DMS79 (cell line): ENCODE measurements around the gene KAZN.
"Not testable (repeated sequence)": the region's sequence is repeated elsewhere in the genome, so short reads cannot be mapped to it uniquely, and the experiment has no call there.

Experiments
- DNase-seq: peaks from one replicate; lab custom pipeline; 2025; lab: John Stamatoyannopoulos, UW

Gene KAZN

DNA sequence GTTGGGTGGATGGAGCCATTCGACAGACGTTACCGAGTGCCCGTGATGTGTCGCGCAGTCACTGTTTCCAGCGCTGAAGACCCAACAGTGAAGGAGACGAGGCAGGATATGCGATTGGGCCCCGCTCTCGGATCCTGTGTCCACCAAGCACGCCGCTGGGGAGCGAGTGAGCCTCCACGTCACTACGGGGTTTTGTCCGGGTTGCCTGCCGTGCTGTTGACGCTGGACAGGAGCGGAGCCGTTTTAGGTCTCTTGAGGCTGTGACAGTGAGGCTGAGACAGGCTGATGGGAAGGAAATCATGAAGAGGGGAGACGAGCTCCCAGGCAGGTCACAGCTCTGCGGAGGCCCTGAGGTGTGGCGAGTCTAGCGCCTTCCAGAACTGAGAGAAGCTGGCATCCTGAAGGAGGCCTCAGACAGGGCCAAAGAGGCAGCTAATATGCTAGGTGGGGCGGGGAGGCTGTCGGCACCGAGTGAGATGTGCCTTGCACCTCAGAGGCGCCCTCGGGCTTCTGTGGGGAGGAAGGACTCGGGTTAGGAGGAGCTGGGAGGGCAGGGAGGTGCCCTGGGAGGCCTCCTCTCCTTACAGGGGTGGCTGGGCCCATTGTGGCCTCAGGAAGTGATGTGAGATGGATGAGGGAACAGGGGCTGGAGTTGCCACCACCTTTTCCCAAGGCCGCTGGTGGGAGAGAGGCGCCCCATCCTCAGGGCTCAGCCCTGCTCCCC is 359.1 kb downstream of the KAZN start:
- DNase-seq: no peak

DNA sequence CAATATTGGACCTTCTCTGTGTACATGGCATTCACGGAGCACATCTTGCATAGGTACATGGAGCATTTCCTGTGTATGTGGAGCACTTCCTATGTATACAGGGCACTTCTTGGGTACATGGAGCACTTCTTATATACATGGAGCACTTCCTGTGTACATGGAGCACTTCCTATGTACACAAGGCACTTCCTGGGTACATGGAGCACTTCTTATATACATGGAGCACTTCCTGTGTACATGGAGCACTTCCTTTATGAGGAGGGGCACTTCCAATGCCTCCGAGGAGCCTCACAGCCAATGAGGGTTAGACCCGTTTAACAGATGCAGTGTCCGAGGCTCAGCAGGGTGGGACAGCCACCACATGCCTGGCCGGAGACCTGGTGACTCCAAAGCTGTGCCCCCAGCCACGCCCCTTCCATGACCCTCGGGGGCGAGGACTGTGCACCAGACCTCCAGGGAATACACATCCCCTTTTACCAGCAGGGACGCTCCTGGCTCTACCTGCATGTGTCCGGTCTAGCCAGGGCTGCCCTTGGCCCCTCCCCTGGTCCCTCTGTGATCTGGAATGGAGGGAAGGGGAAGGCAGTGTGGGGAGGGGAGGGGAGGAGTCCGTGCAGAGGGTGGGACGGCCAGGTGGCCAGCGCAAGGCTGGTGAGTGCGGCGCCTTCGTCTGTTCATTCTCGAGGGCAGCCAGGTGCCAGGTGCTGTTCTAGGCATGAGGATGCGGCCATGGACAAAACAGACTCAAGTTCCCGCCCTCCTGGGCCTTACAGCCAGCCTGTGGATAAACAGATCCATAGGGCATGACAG is 360.0 kb downstream of the KAZN start:
- no peak for DNase-seq

DNA sequence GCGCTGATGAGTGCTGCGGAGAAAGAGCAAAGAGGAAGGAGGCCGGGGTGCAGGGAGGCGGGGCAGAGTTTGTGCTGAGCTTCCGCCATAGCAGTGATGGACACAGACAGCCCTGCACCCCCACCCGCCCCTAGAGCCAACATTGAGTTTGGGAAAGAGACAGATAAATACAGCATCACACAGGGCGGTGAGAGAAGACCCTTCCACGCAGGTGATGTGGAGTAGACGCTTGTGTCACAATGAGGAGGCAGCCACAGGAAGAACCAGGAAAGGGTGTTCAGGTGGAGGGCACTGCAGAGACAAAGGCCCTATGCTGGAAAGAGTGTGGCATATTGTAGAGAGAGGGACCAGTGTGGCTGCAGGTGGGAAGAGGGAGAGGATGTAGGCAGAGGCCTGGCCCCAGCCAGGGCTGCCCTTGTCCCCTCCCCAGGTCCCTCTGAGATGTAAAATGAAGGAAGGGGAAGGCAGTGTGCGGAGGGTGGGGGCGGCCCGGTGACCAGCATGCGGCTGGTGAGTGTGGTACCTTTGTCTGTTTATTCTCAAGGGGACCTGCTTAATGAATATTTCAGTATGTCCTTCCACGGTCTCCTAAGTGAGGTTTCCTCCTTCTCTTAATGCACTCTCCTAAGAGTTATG is 360.7 kb downstream of the KAZN start:
- no peak for DNase-seq

DNA sequence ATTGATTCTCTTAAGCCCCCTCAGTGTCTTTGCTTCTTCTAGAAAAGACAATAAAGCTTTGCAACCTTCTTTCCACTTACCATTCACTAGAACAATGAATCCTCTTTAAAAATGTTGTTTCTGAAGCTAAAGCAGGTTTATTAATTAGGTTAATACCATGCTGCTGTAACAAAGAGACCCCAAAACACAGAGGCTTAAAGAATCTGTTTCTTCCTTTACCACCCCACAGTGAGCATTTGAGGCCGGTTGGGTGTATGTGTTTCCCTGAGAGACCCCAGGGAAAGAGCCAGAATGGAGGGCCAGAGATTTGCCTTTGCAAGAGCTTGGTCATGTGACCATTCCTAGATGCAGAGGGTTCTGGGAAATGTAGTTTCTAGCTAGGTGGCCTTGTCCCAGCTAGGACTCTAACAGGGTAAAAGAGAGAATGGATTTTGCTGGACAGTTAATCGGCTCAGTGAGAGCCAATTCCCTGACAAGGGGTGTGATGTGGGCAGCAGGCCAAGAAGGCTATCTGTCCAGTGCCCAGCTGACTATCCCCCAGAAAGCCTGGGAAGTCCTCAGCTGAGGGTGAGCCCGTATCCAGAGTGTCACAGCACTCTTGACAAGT is 363.3 kb downstream of the KAZN start:
- DNase-seq: no peak

DNA sequence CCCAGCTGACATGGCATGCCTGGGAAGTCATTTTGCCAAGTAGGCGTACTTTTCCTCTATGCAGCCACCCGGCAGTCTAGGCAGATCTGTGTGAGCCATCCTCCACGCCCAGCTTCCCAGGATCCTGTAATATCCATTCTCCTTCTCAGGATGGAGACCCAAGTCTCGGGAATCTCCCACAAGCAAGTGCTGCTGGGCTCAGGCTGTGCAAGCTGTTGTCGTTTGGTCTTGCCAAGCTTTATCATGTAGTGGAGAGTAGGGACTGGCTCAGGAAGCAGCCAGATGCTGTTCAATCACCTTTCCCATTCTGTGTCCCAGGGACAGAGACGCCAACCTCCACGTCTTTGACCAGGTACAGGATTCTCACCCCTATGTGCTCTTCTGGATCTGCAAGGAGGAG is 363.9 kb downstream of the KAZN start:
- DNase-seq: no peak

DNA sequence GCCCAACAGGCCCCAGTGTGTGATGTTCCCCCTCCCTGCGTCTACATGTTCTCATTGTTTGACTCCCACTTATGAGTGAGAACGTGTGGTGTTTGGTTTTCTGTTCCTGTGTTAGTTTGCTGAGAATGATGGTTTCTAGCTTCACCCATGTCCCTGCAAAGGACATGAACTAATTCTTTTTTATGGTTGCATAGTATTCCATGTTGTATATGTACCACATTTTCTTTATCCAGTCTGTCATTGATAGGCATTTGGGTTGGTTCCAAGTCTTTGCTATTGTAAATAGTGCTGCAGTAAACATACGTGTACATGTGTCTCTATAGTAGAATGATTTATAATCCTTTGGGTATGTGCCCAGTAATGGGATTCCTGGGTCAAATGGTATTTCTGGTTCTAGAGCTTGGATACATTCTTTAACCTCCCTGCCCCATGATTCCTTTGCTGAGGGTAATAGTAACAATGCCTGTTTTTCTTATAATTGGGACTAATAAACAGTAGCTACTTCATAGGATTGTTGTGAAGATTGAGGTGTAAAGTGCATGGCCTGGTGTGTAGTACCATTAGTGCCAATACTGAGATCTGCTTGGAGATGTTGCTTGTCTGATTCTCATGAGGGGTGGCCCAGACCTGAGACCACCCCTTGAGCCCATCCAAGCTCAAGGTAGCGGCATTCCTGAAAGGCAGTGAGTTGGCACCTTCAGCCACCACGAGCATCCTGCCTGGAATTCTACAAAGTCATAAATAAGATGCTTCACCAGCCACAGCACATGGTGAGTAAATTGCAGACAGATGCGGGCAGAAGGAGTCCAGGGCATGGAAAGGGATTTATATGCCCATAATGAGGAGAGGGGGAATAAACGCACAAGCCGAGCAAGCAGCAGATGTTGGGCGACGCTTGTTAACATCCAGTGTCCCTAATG is 365.6 kb downstream of the KAZN start:
- DNase-seq: not testable (repeated sequence)

DNA sequence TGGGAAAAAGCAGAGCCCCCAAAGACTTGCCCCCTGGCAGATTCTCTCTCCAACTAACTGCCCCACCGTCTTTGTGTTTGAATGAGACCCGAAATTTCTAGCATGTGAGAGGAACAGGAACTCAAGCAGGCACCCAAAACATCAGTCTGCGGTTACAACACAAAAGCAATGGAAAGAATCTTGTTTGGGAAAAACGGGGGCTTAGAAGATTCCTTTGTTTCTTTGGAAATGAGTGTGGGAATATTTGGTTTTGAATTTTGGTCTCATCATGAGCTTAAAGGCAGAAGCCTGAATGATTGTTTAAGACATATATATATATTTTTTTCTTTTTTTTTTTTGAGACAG is 366.2 kb downstream of the KAZN start:
- no peak for DNase-seq

DNA sequence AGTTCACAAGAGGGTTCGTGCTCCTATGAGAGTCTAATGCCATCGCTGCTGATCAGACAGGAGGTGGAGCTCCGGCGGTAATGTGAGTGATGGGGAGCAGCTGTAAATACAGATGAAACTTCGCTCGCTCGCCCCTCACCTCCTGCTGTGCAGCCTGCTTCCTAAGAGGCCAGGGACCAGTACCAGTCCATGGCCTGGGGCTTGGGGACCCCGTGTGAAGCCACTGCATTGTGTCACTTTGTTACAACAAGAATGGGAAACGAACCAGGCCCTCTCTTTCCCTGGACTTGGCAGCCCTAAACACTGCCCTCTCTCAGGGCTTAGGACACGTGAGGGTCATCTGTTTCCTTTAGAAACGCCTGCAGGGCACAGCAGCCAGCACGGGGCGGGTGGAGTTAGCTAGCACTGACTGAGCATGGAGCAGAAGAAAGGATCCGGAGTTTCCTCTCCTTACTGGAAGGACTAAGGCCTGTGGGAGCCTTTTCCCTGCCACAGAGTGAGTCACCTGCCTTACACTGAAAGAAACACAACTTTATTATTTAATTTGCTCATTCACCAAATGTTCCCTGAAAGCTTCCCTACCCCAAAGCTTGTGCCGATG is 369.9 kb downstream of the KAZN start:
- DNase-seq: no peak

DNA sequence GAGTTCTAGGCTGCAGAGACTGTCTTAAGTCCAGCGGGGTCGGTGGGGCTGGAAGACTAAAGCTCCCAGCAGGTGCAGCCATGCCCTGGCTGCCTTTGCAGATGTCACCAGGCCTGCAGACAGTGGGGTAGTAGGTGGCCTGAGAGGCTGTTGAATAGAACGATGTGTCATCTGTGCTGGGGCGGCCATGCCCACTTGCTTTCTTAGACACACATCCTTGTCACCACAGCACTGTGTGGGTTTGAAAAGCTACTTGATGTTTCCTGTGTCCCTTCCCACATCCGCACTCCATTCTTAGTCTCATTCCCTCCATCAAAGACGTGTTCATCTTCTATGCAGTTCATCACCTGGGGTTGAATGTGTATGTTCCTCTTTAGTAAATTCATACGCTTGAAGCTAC is 370.5 kb downstream of the KAZN start:
- DNase-seq: no peak

DNA sequence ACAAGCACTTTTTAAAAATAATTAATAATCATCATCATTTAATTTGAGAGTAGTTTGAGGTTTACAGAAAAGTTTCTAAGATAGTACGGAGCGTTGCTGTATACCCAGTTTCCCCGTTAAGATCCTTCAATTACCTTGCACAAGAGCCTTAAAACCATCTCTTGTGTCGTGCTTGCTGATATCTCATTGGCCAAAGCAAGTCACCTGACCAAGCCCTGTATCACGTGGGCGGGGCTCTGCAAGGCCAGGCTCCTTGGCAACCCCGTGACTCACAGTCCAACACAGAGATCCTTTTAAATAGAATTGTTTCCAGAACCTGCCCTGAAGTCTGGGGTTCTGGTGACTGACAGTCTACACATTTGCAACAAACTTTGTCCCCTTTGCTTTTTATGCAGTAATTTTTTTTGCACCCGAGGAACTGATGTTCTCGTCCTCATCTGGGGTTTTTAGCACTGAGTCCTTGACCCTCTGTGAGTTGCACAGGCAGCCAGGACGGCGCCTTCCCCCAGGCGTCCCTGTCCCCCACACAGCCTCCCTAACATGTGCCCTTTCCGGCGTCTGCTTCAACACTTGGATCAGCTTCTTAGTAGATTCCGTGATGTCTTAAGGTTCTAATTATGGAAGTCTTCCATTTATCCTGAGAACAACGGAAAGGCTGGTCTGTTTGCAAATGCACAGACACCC is 371.8 kb downstream of the KAZN start:
- no peak for DNase-seq

DNA sequence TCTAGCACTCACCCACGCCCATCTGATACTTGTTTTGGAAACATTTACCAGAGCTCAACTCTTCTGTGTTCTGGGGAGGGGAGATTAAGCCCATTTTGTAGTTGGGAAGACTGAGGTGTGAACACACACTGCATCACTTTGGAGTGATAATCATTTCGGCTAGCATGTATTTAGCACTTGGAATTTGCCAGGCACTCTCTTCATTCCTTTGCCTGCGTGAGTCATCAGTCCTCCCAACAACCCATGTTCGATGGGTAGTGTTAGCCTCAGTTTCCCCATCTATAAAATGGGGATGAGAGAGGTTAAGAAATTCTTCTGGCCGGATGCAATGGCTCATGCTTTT is 372.3 kb downstream of the KAZN start:
- no peak for DNase-seq

DNA sequence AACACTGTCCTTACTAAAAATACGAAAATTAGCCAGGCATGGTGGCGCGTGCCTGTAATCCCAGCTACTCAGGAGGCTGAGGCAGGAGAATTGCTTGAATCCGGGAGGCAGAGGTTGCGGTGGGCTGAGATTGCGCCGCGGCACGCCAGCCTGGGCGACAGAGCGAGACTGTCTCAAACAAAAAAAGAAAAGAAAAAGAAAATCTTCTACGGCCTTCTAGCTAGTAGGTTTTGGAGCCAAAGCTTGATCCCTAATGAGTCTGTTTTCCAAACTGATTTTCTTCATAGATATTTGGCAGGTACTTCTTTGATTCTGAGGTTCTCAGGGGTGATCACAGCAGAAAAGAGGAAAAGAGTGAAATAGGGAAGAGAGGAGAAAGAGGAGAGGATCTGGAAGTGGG is 372.7 kb downstream of the KAZN start:
- no peak for DNase-seq

DNA sequence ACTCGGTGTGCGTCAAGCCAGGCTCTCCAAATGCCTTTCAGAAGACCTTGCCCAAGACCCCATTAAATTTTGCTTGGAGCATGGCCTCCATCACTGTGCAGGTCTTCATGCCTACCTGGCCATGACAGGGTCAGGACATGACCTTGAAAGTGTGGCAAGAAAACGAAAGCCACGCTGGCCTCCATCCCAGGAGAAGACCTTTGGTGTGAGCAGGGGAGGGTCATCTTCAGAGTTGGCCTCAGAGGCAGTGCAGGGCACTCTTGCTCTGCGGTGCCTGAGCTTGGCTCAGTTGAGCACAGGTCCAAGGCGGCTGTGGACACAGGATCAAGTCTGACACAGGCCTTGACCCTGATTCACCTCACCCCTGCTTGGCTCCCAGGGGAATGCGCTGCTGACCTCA is 373.6 kb downstream of the KAZN start:
- no peak for DNase-seq

DNA sequence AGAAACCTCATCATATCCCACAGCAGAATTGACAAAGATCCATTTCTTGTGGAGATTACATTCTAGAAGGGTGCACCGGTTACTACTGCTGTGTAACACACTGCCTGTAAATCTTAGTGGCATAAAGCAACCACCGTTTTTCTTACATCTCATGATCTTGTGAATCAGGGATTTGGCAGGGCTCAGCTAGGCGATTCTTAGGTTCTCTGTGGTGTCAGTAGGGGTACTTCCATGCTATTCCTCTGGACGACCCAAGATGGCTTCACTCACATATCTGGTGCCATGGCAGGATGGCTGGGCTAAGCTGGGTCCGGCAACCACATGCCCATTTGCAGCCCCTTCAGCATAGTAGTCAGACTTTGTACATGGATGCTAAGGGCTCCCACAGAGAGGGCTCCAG is 375.3 kb downstream of the KAZN start:
- DNase-seq: no peak

DNA sequence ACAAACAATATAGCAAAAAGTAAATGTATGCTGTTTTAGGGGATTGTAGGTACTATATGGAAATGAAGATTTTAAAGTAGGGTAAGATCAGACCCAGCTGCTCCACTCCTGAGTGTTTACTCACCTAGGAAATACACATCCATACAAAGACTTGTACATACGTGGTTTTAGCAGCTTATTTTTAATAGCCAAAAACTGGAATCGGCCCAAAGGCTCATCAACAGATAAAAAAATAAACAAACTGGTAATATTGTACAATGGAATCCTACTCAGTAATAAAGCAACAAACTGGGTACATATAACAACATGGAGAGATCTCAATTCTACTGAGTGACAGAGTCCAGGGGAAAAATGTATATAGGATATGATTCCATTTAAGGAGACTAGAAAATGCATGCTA is 375.9 kb downstream of the KAZN start:
- no peak for DNase-seq

DNA sequence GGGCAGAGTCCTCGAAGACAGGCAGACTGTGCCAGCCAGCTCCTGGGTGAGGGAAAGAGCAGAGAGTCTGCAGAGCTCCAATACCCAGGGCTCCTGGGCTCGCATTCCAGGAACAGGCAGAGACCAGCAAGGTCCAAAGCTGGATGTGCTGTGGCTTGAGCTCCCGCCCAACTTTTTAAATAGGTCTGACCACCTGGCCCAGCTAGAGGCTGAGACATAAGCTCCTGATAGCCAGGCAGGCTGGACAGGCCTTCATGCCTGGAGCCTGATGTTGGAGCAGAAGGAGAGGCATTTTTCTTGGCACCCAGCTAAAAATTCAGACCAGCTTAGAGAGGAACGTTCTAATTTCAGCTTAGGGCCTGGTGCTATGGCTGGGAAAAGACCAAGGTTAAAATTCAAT is 376.6 kb downstream of the KAZN start:
- no peak for DNase-seq

DNA sequence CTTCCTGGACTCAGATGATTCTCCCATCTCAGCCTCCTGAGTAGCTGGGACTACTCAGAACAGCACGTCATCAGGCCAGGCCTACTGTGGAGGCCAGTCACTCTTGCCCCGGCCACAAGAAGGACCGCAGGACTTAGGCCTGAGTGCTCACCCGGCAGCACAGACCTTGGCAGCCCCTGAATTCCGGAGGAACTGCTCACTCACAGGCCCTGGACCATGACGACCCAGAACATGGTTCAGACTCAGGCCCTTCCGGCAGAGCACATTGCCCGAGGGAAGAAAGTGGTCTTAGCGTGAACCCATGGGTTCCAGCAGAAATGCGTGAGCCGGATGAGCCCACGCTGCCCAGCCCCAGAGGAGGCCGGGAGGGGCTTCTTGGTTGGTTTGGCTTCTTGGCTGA is 377.8 kb downstream of the KAZN start:
- no peak for DNase-seq

DNA sequence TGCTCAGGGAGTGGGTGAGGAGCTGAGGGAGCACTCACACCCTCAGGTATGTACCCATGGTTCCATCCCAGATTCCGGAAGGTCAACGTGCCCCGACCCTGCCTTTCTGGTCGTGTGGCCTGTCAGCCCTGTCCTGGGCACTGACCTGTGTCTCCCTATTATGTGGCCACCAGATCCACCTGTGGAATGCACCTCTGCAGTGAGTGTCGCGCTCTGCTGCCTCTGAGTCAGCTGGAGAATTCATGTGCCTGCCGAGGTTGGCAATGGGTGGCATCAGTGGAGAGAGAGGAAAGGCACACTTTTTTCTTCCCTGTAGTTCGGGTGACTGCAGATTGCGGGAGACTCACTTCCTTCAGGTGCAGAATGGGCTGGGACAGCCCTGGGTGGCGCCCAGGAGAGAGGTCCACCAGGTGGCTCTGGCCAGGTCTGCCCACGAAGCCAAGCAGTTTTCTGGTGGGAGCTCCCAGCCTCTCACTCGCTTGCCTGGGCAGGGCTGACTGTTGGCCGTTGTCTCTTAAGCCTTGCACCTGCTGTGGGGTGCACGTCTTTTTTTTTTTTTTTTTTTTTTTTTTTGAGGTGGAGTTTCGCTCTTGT is 378.9 kb downstream of the KAZN start:
- no peak for DNase-seq

DNA sequence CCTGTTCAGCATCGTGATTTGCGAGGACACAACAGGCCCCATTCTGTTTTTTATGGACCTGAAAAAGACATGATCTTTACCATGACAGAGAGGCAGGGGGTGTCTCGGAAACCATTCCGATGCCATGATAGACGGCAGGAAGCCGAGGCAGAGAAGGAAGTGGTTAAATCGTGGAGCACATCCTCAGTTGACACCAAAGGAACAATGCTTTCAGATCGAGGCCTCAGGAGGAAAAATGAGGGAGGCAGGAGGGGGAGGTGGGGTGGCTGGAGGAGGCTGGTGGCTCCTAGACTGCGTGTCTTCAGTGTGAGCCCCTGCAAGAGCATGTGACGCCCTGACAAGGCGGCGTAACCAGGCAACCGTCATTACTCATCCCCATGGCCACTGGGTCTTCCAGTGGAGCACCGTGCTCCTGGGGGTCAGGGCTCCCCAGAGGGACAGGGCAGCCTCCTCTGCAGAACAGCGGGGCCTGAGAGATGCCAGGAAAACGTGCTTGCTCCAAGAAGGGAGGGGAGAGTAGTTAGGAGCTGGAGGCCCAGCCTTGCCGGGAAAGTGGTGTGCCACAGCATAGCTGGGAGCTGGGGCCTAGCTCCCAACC is 382.2 kb downstream of the KAZN start:
- no peak for DNase-seq

DNA sequence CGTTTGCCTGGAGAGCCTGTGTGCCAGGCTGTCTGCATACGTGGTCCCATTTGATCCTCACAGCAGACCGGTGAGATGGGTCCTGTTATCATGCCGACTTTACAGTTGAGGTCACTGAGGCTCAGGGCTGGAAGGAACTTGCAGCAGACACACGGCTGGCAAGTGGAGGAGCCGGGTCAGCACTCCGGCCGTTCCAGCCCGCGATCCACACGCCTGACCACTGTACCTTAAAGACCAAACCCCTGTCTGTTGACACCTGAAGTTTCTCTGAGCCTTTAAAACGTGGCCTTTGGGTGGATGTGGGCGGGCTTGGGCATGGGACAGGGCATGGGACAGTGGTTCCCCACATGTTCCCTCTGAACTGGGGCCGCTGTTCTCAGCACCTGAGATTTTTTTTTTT is 383.5 kb downstream of the KAZN start:
- DNase-seq: no peak
